GM18858 (cell line): ENCODE results near the gene IL22.
A peak's percentile ranks its signal among the peaks of the same experiment; 100 is the strongest.
"Not testable (repeated sequence)": the region's sequence is repeated elsewhere in the genome, so short reads cannot be mapped to it uniquely, and the experiment has no call there.

Experiments
- ATAC-seq: cut with Tn5 transposase; IDR thresholded peaks from one replicate; pipeline ENCODE4 v1.9.1; 2021; ENCODE audit not compliant: unreplicated experiment

Gene IL22

DNA sequence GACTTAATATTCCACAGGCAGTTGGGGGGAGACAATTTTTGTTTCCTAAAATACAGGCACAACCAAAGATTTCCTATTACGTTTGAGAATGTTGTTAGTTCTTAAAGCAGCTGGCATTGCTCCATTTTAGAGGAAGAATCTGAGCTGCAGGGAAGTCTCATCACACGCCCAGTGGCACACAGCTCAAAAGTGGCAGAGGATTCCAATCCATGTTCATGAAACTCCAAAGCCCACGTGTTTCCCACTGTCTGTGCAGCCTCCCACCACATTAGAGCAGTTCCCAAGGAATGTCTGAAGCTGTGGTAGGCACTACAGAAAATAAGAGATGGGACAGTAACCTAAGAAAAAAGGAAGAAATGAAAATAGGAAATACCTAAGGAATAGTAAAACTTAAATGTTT, 21.7 kb downstream of the IL22 start:
- ATAC-seq: no peak

DNA sequence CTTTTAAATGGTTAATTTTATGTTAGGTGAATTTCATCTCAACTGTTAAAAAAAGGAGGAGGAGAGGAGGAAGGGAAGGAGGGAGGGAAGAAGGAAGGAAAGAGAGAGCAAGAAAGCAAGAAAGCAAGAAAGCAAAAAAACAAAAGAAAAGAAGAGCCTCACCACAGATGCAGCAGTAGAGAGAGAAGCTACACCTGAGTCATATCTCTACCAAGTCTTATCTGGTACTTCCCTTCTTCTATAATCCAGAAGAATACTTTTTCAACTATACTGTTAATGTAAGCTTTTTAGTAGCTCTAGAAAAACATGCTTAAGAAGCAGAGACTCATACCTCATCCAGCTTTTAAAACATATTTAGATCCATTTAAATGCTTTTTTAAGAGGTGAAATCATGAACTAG, 22.2 kb downstream of the IL22 start:
- peak; percentile 46 for ATAC-seq

DNA sequence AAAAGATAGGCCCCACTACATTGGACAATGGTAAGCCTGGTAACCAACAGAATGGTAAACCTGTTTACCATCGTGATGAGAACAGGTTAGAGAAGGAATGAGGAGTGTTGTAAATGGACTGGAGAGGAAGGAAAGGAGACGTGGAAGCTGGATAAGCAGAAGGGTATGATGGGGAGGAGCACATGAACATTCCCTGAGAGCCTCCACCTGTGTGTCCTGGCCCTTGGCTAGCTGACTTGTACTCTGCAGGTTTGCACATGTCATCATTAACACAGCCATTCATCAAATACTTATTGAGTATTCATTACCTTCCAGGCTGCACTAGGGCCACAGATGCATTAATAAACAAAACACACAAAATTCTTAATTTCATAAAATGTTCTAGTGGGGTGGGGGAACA, 23.4 kb downstream of the IL22 start:
- no peak for ATAC-seq

DNA sequence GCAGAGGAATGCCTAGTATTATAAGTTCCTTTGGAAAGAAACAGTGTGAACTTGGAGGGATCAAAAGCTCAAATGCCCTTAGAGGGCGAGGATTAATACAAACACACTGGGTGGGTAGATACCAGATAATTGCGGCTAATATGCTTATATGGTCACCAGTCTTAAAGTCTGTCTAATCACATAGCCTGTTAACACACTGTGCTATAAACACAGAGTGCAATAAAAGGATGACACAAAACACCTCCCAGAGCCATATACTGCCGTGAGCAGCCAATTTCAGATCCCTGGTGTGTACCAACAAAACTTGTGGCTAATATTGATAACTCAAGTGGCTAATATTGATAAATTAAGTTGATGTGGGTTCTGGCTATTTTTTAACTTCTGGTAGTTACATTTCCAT, 26.0 kb downstream of the IL22 start:
- ATAC-seq: no peak

DNA sequence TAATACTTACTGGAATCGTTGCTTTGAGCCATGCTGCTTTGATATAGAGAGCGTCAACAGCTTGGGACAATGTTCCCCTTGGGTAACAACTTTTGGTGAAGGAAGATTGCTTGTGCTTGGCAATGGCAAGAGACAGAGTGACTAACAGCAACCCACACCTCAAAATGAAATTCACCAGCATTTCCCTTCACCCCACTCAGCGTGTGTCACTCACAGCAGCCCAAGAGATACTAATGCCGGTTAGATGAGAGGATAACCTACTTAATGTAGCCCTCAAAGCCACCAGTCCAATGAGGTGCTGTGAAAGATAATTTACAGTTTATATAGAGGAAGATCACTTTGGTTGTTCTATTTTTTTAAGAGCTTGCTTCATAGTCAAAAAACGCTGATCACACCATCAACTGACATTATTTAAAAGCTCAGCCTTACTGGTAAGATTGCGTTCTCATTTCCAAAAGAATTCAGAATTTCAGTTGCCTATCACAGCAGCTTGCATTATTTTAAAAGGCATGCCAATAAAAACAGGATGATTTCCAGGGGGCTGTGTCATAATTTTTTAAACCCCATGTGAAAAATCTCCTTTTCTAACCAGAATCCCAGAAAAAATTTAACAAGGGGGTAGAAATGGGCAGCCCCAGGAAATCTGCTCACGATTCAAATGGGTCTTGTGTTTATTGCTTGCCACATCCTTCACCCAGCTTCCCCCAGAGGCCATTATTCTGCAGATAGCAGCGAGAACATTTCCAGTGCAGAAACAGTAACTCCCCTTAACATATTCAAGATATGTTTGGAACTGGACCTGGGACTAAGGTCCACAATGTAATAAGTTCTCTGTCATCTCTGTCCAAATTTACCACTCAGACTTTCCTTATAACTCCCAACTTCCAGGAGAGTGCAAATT, 27.6 kb downstream of the IL22 start, which contains the start of gene IL26:
TSS of gene IL26 (minus strand) at position 235 of the 901 bp plus-strand sequence. CDS start at position 181, 54 bp downstream.
- ATAC-seq: no peak

DNA sequence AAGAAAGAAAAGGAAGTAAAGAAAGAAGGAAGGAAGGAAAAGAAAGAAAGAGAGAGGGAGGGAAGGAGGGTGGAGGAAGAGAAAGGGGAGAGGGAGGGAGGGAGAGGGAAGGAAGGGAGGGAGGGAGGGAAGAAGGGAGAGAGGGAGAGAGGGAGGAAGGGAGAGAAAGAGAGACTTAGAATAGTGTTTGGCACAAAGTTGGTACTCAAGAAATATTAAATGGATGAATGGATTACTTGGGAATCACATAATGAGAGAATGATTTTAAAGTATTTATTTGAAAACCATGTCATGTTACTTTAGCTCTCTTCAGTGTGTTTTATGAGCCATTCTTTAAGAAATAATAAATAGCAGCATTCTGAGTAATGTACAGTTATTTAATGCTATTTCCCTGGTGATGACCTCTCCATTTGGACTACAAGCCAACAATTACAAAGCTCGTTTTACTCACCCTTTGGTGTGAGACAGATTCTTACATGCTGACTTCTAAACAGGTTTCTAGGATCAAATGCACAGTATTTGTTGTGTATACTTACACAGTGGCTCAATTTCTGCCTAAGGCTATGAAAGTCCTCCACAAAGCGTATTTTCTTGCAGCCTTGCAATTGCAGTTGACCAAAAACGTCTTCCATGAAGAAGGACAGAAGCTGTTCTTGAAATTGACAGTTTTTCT, 28.7 kb downstream of the IL22 start:
- ATAC-seq: no peak

DNA sequence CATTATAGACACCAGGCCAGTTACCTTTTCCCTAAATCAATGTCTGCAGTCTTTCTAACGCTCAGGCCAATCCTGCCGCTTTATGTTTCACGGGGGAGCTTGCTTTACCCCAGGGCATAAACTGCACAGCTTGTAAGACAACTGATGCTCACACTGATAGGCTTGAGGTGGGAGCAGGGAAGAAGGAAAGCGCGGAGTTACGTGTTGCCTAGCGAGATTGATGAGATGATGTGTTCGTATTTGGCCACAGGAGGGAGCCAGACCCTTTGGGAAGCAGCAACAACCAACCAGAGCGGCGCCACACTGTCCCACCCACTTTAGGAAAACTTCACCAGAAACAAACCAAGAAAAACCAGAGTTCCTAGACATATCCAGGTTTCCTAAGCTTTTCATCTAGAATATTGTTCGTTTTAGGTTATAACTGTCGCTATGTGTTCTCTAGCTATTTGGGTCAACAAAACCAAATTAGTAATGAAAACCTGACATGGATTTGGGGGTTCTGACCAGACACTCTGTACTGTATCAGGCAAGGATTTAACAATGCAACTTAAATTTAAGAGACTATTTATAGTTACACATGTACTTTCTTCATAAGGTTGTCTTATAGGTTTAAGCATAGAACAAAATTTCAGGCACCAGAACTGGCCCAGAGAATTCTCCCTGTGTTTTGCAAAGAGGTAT, 30.2 kb downstream of the IL22 start:
- ATAC-seq: peak; percentile 79

DNA sequence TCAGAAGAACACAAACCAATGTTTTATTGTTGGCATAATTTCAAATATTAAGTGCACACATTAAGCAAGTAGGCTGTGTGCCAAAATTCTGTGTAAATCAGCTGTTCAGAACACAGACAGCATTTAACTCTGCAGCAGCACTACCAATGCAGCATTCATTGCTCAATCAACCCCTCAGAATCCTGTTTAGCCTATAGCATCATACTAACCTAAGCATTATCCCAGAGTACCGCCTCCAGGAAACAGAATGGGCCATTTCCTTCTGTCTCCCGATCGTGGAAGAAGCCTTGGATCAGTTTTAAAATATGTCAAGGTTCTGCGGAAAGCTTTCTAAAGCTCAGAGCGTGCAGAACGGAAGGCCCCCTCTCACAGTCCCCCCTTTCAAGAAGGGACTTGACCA, 31.1 kb downstream of the IL22 start:
- ATAC-seq: no peak

DNA sequence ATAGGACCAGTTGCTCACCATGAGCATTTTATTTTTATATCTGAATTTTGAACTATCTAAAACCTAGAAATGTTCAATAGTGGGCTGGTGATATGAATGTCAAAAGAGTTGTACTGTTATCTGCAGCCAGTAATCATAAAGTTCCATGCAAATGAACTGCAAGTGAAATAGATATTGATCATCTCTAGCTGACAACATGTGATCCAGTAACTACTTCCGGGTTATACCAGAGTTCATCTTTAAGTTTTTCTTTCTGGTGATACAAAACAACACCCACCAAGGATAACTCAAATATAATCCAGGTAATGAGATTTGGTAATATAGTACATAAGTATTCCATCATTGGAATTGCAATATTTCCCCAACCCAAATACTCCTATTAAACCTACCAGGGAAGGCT, 31.9 kb downstream of the IL22 start:
- ATAC-seq: no peak

DNA sequence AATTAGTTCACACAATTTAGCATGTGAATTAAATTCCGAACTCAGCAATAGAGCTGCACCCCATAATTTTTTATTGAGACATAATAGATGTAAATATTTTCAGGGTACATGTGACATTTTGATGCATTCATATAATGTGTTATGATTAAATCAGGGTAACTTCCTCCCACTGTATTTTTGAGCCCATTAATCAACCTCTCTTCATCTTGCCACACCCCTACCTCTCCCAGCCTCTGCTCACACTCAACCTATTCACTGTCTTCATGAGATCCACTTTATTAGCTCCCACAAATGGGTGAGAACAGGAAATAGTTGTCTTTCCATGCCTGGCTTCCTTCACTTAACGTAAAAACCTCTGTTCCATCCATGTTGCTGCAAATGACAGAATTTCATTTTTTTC, 42.5 kb downstream of the IL22 start:
- ATAC-seq: no peak

DNA sequence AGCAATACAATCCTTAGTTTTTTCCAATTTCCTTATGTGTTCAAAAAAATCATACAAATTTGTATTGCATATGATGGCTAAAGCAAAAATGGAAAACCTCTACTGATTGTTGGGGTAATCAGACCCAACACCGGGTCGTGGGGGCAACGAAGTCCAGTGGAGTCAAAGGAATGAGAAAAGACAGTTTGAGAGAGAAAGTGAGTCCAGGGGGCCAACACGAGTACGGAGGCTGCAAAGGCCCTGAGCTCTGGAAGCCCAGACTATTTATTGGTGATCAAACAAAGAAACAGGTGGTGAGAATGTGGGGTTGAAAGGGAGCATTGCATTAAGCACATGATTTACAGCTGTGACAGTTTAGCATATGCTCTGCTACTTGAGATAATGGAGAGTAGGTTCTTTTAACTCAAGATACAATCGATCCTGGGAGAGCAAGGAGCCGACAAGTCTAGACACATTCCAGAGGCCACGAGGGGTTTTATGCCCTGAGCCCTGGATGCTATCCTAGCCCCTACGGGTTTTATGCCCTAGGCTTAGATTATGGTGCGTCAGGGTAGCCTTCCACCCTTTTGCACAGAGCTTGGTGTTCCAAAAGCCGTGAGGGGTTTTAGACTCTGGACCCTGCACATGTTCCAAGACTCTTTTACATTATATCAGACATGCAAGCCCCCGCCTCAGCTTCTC, 44.2 kb downstream of the IL22 start:
- ATAC-seq: not testable (repeated sequence)

DNA sequence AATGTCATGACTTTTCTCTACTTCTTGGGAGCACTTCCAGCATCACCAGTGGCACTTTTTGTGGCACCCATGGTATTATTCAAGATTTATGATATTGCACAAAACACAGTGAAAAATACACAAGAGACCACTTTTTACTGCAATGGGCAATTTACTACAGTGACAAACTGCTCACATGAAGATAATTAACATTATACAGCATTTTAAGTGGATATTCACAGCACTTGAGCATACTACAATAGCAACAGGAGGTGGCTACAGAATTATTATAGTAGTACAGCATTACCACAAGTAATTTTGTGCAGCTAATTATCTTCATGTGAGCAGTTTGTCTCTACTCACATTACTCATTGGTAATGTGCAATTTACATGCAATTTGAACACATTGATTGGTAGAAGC, 46.1 kb downstream of the IL22 start:
- ATAC-seq: no peak

DNA sequence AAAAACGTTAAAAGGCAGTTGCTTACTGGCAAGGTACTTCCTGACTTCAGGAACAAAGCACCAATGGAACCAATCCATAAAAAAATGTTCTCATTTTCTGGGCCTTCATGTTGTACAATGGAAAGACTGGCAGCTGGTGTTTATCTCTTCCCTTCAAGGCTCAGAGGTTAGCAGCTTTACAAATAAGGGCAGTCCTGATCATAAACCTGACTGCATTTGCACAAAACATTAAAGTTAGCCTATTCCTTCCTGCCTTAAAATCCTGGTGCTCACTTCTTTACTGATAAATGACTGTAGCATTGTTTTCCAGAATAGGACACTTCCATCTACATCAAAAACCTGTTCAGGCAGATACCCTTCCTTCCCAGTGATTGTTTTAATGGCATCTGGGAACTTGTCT, 47.0 kb downstream of the IL22 start:
- no peak for ATAC-seq

DNA sequence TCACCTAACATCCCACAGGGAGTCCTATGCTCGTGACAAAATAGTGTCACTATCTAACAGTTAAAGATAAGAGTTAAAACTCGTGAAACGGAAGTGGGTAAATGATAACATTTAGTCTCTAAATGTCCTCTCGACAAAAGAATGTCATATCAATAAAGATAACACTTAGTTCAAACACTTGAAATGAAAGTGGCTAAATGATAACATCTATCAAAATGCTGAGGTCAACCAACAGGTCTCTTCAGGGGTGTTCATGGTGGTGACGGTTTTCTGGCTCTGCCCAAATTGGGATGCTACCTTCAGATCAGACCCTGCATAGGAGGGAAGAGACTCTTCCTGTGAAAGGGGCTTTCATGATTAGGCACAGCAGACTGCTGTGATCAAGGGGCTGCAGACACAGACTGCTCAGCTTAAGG, 49.9 kb downstream of the IL22 start:
- ATAC-seq: no peak

DNA sequence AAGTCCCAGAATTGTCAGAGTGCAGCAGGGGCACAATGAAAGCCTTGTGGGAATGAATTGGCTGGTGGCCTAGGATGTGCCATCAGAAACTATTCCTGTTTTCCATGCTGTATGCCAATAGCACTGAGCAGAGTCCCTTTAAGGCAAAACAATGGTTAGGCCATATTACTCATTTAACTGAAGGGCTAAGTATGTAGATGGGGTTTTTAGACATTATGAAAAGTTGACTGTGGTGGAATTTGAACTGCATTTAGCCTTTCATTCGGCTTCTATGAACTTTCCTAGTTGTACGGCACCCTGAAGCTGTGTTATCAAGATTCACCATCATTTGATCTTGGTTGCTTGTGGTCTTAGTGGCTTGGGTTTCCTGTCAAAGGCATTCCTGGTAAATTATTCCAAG, 52.5 kb downstream of the IL22 start:
- ATAC-seq: no peak

DNA sequence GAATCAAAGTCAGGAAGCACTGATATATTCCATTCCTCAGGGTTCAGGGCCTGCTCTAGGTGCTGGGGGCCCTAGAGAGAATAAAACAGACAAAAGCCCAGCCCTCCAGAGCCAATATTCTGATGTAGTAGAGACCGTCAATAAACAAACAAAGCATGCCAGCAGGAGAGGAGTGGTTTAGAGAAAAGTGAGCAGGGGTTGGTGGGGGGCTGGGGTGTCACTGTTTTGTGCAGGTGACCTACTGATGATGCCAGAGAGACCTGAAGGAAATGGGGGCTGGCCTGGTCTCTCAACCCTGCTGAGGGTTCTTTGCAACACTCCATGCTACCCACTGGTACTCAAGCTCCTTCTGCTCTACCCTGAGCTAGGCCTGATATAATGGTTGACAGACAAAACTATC, 54.3 kb downstream of the IL22 start:
- no peak for ATAC-seq

DNA sequence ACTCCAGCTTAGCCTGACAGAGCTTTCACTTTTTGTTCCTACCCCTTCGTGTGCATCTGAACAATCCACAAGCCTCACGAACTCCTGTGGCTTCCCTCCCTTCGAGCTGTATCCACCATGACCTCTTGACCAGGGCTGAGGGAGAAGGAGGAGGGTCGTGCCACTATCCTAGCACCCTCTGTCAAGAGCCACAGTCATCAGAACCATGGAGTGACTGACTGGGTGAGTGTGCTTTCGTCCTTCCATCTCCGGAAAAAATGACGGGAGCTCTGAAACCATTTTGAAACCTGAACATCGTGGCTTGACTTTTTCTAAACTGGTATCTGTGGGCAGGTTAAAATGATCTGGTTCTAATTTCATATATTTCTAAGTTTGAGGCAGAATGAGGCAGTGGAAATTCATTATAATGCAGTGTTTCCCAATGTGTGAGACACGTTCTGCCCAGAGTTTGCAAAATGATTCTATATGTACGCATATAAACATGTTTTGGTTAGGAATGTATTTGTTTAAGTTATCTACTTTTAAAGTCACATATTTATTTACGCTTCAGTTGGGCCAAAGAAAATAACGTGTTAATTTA, 54.8 kb downstream of the IL22 start:
- ATAC-seq: no peak
